Measurements from ENCODE around the gene HYAL2. TPM values are rescaled to one million over a fixed set of nuclear protein-coding genes. Genes with fewer than 3 reads are reported as not detected.

HYAL2 gene
- total RNA-seq, 1 experiment from 2014 or later = 12.6 TPM

GRCh38 chr3:50356553-50356952 is 34.0 kb upstream of the HYAL2 start:
- H3K9me3 Mint-ChIP-seq (ENCODE audit: unreplicated experiment) = no peaks in the 10 kb centered on the region
- peaks cover 29% of the 10 kb centered on the region for H3K36me3 Mint-ChIP-seq (ENCODE audit: insufficient read depth, unreplicated experiment)
- CTCF ChIA-PET = interaction anchor here (0.5 to 2.6 kb wide), 10 partner anchors 9 to 1160 kb away, joined by 3 to 24 read pairs (median 3); partner anchors contain the start of gene MON1A
- intact Hi-C loops (cut with micrococcal nuclease) = no loop called here
- BruUV-seq (replicated peaks) = no TSS peak
- no peak overlapping the region for H3K27ac Mint-ChIP-seq (ENCODE audit: low read depth, unreplicated experiment)
- POLR2A ChIA-PET = interaction anchor here (0.7 to 1.8 kb wide), 3 partner anchors 9 to 255 kb away, joined by 3 to 14 read pairs (median 3); partner anchors contain the start of gene CISH
- DNase-seq (ENCODE audit: unreplicated experiment) = no peak
- peaks cover 14% of the 10 kb centered on the region for H3K4me1 Mint-ChIP-seq (ENCODE audit: insufficient read depth, unreplicated experiment)
- TF ChIP-seq, protein P1, sequence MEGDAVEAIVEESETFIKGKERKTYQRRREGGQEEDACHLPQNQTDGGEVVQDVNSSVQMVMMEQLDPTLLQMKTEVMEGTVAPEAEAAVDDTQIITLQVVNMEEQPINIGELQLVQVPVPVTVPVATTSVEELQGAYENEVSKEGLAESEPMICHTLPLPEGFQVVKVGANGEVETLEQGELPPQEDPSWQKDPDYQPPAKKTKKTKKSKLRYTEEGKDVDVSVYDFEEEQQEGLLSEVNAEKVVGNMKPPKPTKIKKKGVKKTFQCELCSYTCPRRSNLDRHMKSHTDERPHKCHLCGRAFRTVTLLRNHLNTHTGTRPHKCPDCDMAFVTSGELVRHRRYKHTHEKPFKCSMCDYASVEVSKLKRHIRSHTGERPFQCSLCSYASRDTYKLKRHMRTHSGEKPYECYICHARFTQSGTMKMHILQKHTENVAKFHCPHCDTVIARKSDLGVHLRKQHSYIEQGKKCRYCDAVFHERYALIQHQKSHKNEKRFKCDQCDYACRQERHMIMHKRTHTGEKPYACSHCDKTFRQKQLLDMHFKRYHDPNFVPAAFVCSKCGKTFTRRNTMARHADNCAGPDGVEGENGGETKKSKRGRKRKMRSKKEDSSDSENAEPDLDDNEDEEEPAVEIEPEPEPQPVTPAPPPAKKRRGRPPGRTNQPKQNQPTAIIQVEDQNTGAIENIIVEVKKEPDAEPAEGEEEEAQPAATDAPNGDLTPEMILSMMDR (IDR thresholded peaks at IDR 0.05; ENCODE audit: unreplicated experiment) = no peak
- peak overlapping the region; percentile 85 for H3K4me3 Mint-ChIP-seq (ENCODE audit: unreplicated experiment)
- H3K27me3 Mint-ChIP-seq (ENCODE audit: insufficient read depth, unreplicated experiment) = no peaks in the 10 kb centered on the region

DNA sequence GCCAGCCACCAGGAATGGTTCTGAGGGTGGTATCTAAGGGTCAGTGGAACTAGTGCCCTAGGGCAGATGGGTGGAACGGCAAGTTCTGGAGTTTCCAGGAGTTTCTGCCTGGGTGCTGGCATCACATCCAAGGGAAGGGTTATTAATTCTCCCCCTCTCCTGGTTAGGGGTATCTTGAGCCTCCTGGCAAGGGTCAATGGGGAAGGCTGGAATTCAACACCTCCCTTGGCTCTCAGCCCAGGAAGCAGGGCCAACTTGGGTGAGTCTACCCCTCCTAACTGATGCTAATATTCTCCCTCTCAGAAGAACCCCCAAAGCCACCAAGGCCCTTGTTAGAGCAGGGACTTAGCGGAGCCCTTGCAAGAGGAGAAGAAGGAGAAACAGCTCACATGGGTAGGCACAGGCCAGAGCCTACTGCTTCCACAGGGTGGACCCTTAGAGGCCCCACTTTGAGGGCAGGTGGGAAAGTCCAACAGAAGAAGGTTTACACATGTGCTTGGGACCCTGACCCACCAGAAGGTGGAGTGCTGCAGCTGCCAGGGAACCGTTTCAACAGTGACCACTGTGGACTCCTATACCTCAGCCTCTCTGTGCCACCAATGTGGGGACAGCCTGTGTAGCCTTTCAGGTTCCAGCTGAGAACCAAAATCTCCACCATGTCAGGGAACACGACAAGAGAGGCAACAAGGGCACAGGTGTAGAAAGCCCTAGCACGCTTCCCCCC is 33.4 kb upstream of the HYAL2 start:
- peak overlapping the region; percentile 85 for H3K4me3 Mint-ChIP-seq (ENCODE audit: unreplicated experiment)
- ChIA-PET CTCF (interaction anchor here (0.7 to 2.6 kb wide), 6 partner anchors 8 to 1161 kb away, joined by 3 to 24 read pairs (median 4); no protein-coding TSS in a partner anchor), POLR2A (interaction anchor here (0.7 to 1.8 kb wide), 3 partner anchors 9 to 256 kb away, joined by 3 to 14 read pairs (median 3); partner anchors contain the start of gene CISH)
- TF ChIP-seq, protein P1 (IDR thresholded peaks at IDR 0.05; ENCODE audit: unreplicated experiment) = no peak
- DNase-seq (ENCODE audit: unreplicated experiment) = no peak
- H3K4me1 Mint-ChIP-seq (ENCODE audit: insufficient read depth, unreplicated experiment) = peaks cover 18% of the 10 kb centered on the region
- BruUV-seq (replicated peaks) = no TSS peak
- intact Hi-C loops (cut with micrococcal nuclease) = no loop called here
- H3K27ac Mint-ChIP-seq (ENCODE audit: low read depth, unreplicated experiment) = no peak overlapping the region
- H3K9me3 Mint-ChIP-seq (ENCODE audit: unreplicated experiment) = no peaks in the 10 kb centered on the region
- peaks cover 34% of the 10 kb centered on the region for H3K36me3 Mint-ChIP-seq (ENCODE audit: insufficient read depth, unreplicated experiment)
- no peaks in the 10 kb centered on the region for H3K27me3 Mint-ChIP-seq (ENCODE audit: insufficient read depth, unreplicated experiment)

DNA sequence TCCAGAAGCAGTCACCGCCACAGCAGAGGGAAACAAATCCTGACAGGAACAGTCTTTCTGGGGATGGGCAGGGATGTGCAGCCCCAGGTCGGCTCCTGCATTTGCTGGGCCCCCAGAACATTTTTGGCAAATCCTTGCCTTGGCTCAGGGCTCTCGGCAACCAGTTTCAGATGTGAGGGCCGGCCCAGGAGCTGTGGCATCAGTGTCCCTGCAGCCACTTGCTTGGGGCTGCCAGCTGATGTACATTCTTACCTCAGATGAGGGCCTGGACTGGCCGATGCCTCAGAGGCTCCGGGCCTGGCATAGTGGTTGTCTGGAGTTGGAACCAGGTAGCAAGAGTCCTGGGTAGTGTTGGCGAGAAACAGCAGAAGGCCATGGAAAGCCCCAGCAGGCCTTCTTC is 32.3 kb upstream of the HYAL2 start:
- no peak overlapping the region for H3K4me3 Mint-ChIP-seq (ENCODE audit: unreplicated experiment)
- intact Hi-C loops (cut with micrococcal nuclease) = no loop called here
- CTCF ChIA-PET = interaction anchor here (0.5 to 0.8 kb wide), 2 partner anchors 10 to 1085 kb away, joined by 3 to 9 read pairs; partner anchors contain the start of gene ZMYND10

More for the DNA sequence above, 32.3 kb upstream of the HYAL2 start:
- Mint-ChIP-seq H3K27me3 (ENCODE audit: insufficient read depth, unreplicated experiment) (no peaks in the 10 kb centered on the region), H3K4me1 (ENCODE audit: insufficient read depth, unreplicated experiment) (peaks cover 24% of the 10 kb centered on the region), H3K36me3 (ENCODE audit: insufficient read depth, unreplicated experiment) (peaks cover 41% of the 10 kb centered on the region), H3K9me3 (ENCODE audit: unreplicated experiment) (no peaks in the 10 kb centered on the region), H3K27ac (ENCODE audit: low read depth, unreplicated experiment) (no peak overlapping the region)
- POLR2A ChIA-PET = interaction anchor here (0.6 to 1.5 kb wide), 3 partner anchors 63 to 209 kb away, joined by 3 read pairs; partner anchors contain the start of gene IFRD2
- TF ChIP-seq, protein P1 (IDR thresholded peaks at IDR 0.05; ENCODE audit: unreplicated experiment) = no peak
- BruUV-seq (replicated peaks) = no TSS peak
- DNase-seq (ENCODE audit: unreplicated experiment) = no peak
